ENCODE data around the gene CCDC28A. TPM values are rescaled to one million over a fixed set of nuclear protein-coding genes. Genes with fewer than 3 reads are reported as not detected.

Gene CCDC28A
- polyA plus RNA-seq, 3 donors from 2014 or later = 31.5 to 46.2 (median 31.7) TPM

DNA sequence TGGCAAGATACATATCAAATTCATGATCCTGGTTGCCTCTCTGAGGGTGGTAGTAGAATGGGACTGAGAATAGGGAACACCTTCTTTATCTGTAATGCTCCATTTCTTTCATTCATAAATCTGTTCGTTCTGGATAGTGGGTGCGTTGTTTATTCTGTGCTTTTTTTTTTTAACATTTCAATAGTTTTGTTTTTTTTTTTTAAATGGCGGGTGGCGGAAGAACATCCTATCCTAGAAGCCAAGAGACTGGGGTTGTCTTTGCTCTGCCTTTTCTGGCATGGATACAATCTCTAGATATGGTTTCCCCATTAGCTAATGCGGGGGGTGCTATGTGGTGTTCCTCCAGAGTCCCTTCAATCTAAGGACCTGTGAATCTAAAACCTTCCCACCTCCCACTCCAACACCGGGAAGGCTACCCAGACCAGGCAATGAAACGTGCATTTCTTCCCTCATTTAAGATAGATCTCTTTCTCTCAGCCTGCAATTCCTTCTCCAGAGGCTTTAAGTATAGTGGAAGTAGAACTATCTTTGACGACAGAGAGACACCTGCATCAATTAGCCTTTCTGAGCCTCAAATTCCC, 883 bp upstream of the CCDC28A start:
- H3K36me3 Mint-ChIP-seq = peaks cover 2 to 9% (median 7%) of the 10 kb centered on the region in 3 donors
- peaks cover 26 to 33% of the 10 kb centered on the region in 2 donors for H3K4me1 Mint-ChIP-seq

DNA sequence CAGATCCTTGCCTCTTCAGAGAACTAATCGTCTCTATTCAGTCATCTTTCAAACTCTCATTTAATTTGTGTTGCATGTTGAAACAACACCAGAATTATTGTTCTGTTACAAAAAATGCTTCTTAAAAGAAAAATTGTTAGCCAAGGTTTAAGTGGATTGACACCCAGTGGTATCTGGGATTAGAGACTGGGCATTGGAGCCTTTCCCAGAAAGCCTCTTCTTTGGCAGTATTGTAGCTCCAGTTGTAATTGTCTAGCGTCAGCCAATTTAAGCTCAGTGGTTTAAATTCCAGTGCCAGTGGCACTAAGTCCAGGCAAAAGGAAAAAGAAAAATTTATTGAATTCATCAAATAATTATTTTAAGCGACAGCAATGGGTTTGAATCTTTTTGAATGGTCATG, 801 bp downstream of the CCDC28A start:
- H3K9me3 Mint-ChIP-seq = no peaks in the 10 kb centered on the region
- H3K27me3 Mint-ChIP-seq (ENCODE audit: low read depth in 3 of 3) = peaks cover 5 to 8% (median 7%) of the 10 kb centered on the region in 3 donors
- peaks cover 11 to 15% (median 12%) of the 10 kb centered on the region in 3 donors for H3K36me3 Mint-ChIP-seq
- peaks cover 26 to 33% of the 10 kb centered on the region in 2 donors for H3K4me1 Mint-ChIP-seq
- no peak for DNase-seq
- peak overlapping the region; percentile 93 to 100 (median 100) for H3K27ac Mint-ChIP-seq
- H3K4me3 Mint-ChIP-seq = peak overlapping the region; percentile 99 to 100 (median 100)

More for the DNA sequence above, 883 bp upstream of the CCDC28A start:
- peaks cover 5 to 10% (median 8%) of the 10 kb centered on the region in 3 donors for H3K27me3 Mint-ChIP-seq (ENCODE audit: low read depth in 3 of 3)
- H3K4me3 Mint-ChIP-seq = peak overlapping the region; percentile 99 to 100 (median 100)
- no peak for DNase-seq
- peak overlapping the region; percentile 93 to 100 (median 100) for H3K27ac Mint-ChIP-seq
- no peaks in the 10 kb centered on the region for H3K9me3 Mint-ChIP-seq

GRCh38 chr6:138776659-138777058, 3.1 kb downstream of the CCDC28A start:
- Mint-ChIP-seq H3K4me3 (no peak overlapping the region), H3K36me3 (peaks cover 12 to 20% (median 16%) of the 10 kb centered on the region in 3 donors), H3K27me3 (ENCODE audit: low read depth in 3 of 3) (peaks cover 5 to 8% (median 7%) of the 10 kb centered on the region in 3 donors), H3K27ac (no peak overlapping the region), H3K9me3 (no peaks in the 10 kb centered on the region), H3K4me1 (peaks cover 26 to 32% of the 10 kb centered on the region in 2 donors)
- DNase-seq = no peak

DNA sequence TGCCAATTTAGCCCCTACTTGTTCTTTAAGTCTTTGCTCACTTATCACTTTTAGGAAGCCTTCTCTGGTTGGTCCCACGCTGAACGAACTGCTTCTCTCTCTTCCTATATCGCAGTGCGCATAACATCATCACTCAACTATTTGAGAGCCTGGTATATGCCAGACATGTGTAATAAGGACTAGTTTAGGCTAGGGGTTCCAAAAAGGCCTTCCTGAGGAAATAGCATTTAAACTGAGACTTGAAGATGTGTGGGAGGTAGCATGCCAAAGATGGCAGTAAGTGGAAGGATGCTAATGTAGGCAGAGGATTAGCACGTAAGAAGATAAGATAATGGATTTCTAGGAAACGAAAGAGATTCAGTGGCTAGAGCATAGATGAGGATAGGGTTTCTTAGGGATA, 4.8 kb downstream of the CCDC28A start:
- DNase-seq = no peak
- Mint-ChIP-seq H3K4me1 (peaks cover 16 to 17% of the 10 kb centered on the region in 2 donors), H3K36me3 (peaks cover 19 to 29% (median 25%) of the 10 kb centered on the region in 3 donors), H3K4me3 (no peak overlapping the region), H3K27ac (no peak overlapping the region), H3K9me3 (no peaks in the 10 kb centered on the region), H3K27me3 (ENCODE audit: low read depth in 3 of 3) (peaks cover 4 to 6% (median 6%) of the 10 kb centered on the region in 3 donors)

DNA sequence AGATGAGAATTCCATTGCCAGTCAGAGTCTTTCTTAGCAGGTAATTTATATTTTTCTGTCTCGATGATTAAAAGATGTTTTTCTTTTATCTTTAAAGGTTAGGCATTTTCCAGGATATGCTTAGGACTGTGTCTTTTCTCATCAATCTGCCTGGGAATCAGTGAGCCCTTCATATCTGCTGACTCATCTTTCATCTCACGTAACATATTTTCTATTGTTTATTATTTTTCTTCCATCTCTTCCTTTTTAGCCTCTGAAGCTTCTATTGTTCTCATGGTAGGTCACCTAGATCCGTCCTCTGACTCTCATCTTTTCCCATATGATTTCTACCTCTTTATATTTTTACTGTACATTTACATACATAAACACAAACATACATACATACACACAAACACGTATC, 8.7 kb downstream of the CCDC28A start:
- no peak overlapping the region for H3K27ac Mint-ChIP-seq
- peaks cover 18 to 33% (median 19%) of the 10 kb centered on the region in 3 donors for H3K36me3 Mint-ChIP-seq

GRCh38 chr6:138785079-138785478, 11.5 kb downstream of the CCDC28A start:
- peaks cover 2 to 6% of the 10 kb centered on the region in 2 donors for H3K4me1 Mint-ChIP-seq
- no peak for DNase-seq
- no peak overlapping the region for H3K4me3 Mint-ChIP-seq
- no peaks in the 10 kb centered on the region for H3K9me3 Mint-ChIP-seq
- no peak overlapping the region for H3K27ac Mint-ChIP-seq
- H3K36me3 Mint-ChIP-seq = peaks cover 14 to 36% (median 15%) of the 10 kb centered on the region in 3 donors
- H3K27me3 Mint-ChIP-seq (ENCODE audit: low read depth in 3 of 3) = no peaks in the 10 kb centered on the region

More for the DNA sequence above, 8.7 kb downstream of the CCDC28A start:
- Mint-ChIP-seq H3K4me1 (peaks cover 1 to 4% of the 10 kb centered on the region in 2 donors), H3K9me3 (no peaks in the 10 kb centered on the region), H3K4me3 (no peak overlapping the region), H3K27me3 (ENCODE audit: low read depth in 3 of 3) (no peaks in the 10 kb centered on the region)
- DNase-seq = no peak

GRCh38 chr6:138785980-138786379, 12.4 kb downstream of the CCDC28A start:
- Mint-ChIP-seq H3K36me3 (peaks cover 15 to 41% (median 19%) of the 10 kb centered on the region in 3 donors), H3K4me1 (peaks cover 2 to 6% of the 10 kb centered on the region in 2 donors), H3K27ac (no peak overlapping the region), H3K9me3 (no peaks in the 10 kb centered on the region), H3K27me3 (ENCODE audit: low read depth in 3 of 3) (no peaks in the 10 kb centered on the region), H3K4me3 (no peak overlapping the region)
- no peak for DNase-seq

DNA sequence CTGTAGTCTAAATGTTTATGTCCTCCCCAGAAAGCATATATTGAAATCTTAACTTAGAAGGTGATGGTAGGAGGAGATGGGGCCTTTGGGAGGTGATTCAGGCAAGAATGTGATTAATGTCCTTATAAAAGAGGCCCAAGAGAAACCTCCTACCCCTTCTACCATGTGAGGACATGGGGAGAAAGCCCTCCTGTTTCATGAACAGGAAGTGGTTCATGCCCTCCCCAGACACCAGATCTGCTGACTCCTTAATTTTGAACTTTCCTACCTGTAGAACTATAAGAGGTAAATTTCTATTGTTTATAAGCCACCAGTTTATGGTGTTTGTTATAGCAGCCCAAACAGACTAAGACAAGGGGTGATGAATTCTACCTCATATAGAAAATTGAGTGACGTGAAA, 13.6 kb downstream of the CCDC28A start:
- no peak overlapping the region for H3K27ac Mint-ChIP-seq
- no peak for DNase-seq
- H3K4me1 Mint-ChIP-seq = peaks cover 2 to 6% of the 10 kb centered on the region in 2 donors
- no peaks in the 10 kb centered on the region for H3K27me3 Mint-ChIP-seq (ENCODE audit: low read depth in 3 of 3)
- H3K9me3 Mint-ChIP-seq = no peaks in the 10 kb centered on the region
- peaks cover 17 to 43% (median 24%) of the 10 kb centered on the region in 3 donors for H3K36me3 Mint-ChIP-seq
- no peak overlapping the region for H3K4me3 Mint-ChIP-seq

- no peak for DNase-seq
- Mint-ChIP-seq H3K27me3 (ENCODE audit: low read depth in 3 of 3) (peaks cover 5 to 11% (median 7%) of the 10 kb centered on the region in 3 donors), H3K4me1 (no peaks in the 10 kb centered on the region), H3K27ac (no peak within 1 kb of the TSS), H3K9me3 (no peaks in the 10 kb centered on the region), H3K4me3 (no peak within 1 kb of the TSS), H3K36me3 (peaks cover 14 to 25% (median 19%) of the 10 kb centered on the region in 3 donors)
Measured at GRCh38 chr6:138795809-138796603, 22.4 kb downstream of the CCDC28A start, which contains the start of gene ECT2L. TSS of gene ECT2L (plus strand) at chr6:138796087. CDS start at chr6:138813275, 17,188 bp downstream.

GRCh38 chr6:138796771-138797170, 23.2 kb downstream of the CCDC28A start:
- Mint-ChIP-seq H3K27me3 (ENCODE audit: low read depth in 3 of 3) (peaks cover 5 to 13% (median 7%) of the 10 kb centered on the region in 3 donors), H3K4me1 (no peaks in the 10 kb centered on the region), H3K36me3 (peaks cover 8 to 20% (median 13%) of the 10 kb centered on the region in 3 donors), H3K4me3 (no peak overlapping the region), H3K27ac (no peak overlapping the region), H3K9me3 (no peaks in the 10 kb centered on the region)
- DNase-seq = no peak

- Mint-ChIP-seq H3K9me3 (no peaks in the 10 kb centered on the region), H3K27ac (no peak overlapping the region), H3K4me1 (no peaks in the 10 kb centered on the region), H3K36me3 (peaks cover 1 to 13% (median 6%) of the 10 kb centered on the region in 3 donors), H3K4me3 (no peak overlapping the region), H3K27me3 (ENCODE audit: low read depth in 3 of 3) (peaks cover 5 to 13% (median 7%) of the 10 kb centered on the region in 3 donors)
- no peak for DNase-seq
Measured at GRCh38 chr6:138797806-138798446, 24.4 kb downstream of the CCDC28A start.

DNA sequence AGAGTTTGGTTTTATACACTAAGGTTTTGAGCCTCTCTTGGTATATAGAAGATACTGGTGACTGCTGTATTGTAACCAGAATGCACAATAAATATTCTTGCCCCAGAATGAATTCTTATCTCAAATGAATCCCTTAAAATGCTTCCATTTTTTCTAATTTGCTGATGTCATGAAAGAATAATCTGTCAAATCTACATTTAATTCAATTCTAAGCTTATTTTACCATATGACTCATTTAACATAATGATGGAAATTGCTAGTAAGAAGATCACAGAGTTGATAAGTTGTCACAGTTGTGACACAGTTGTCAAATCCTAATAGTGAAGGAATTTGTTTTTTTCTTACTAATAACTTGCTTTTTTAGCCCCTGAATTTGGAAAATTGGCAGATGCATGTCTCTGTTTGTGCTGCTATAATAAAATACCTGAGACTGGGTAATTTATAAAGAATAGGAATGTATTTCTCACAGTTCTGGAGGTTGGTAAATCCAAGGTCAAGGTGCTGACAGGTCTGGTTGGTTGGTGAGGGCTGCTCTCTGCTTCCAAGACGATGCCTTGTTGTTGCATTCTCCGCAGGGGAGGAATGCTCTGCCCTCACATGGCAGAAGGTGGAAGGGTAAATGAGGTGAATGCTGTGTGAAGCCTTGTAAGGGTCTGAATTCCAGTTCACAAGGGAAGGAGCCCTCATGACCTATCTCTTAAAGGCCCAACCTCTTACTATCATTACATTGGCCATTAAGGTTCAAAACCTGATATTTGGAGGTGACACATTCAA, 27.0 kb downstream of the CCDC28A start:
- no peak overlapping the region for H3K27ac Mint-ChIP-seq
- peaks cover 0 to 3% (median 0%) of the 10 kb centered on the region in 3 donors for H3K36me3 Mint-ChIP-seq
- H3K9me3 Mint-ChIP-seq = no peaks in the 10 kb centered on the region
- no peak overlapping the region for H3K4me3 Mint-ChIP-seq
- peaks cover 7 to 13% (median 8%) of the 10 kb centered on the region in 3 donors for H3K27me3 Mint-ChIP-seq (ENCODE audit: low read depth in 3 of 3)
- DNase-seq = no peak
- no peaks in the 10 kb centered on the region for H3K4me1 Mint-ChIP-seq

- no peak for DNase-seq
- Mint-ChIP-seq H3K36me3 (no peaks in the 10 kb centered on the region), H3K9me3 (no peaks in the 10 kb centered on the region), H3K27ac (no peak overlapping the region), H3K4me1 (no peaks in the 10 kb centered on the region), H3K4me3 (no peak overlapping the region), H3K27me3 (ENCODE audit: low read depth in 3 of 3) (peaks cover 4 to 6% (median 5%) of the 10 kb centered on the region in 3 donors)
Measured at GRCh38 chr6:138803331-138803730, 29.8 kb downstream of the CCDC28A start.

Measured in immature natural killer cell (primary cell).